ENCODE results near the gene KSR1.

DNA sequence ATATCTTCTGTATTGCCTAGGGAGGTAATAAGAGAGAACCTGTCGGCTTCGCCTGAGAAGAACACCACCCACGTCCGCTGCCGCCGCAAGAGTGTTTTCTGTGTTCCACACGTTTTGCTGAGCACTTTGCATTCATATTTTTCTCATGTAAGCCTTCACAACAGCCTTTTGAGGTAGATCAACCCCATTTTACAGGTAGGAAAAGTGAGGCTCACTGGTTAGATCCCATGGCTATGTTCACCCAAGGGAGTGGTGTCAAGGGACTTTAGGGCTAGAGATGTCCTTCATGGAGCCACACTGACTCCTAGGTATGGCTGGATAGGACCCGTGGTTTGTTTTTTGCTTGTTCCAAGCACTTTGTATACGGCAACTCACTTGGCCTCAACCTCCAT is 87.7 kb downstream of the KSR1 start:
- TF ChIP-seq, protein P1, sequence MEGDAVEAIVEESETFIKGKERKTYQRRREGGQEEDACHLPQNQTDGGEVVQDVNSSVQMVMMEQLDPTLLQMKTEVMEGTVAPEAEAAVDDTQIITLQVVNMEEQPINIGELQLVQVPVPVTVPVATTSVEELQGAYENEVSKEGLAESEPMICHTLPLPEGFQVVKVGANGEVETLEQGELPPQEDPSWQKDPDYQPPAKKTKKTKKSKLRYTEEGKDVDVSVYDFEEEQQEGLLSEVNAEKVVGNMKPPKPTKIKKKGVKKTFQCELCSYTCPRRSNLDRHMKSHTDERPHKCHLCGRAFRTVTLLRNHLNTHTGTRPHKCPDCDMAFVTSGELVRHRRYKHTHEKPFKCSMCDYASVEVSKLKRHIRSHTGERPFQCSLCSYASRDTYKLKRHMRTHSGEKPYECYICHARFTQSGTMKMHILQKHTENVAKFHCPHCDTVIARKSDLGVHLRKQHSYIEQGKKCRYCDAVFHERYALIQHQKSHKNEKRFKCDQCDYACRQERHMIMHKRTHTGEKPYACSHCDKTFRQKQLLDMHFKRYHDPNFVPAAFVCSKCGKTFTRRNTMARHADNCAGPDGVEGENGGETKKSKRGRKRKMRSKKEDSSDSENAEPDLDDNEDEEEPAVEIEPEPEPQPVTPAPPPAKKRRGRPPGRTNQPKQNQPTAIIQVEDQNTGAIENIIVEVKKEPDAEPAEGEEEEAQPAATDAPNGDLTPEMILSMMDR (IDR thresholded peaks at IDR 0.05) = no peak
- TF ChIP-seq POLR2AphosphoS5 (IDR thresholded peaks at IDR 0.05; ENCODE audit: insufficient read depth in 1 of 2, low read depth in 1 of 2) (no peak), POLR2A (IDR thresholded peaks at IDR 0.05) (no peak)

Data from vagina (tissue), 2 donors.